H1 (cell line): Measurements from ENCODE around the gene MACROD1. TPM values are rescaled to one million over a fixed set of nuclear protein-coding genes. Genes with fewer than 3 reads are reported as not detected.

Experiments
- CTCF ChIA-PET: fragments of 300-600 bp; sonication (Branson Sonifier 250); formaldehyde crosslinking; loops from one replicate; lab custom pipeline; 2021; ENCODE audit not compliant: partially characterized antibody; lab: Charles Lee
- POLR2A ChIA-PET: fragments of 300-600 bp; sonication (Branson Sonifier 250); formaldehyde crosslinking; loops from one replicate; lab custom pipeline; 2021; ENCODE audit warnings: inconsistent platforms; ENCODE audit not compliant: partially characterized antibody; lab: Charles Lee
- DNase-seq, 2 experiments: peaks; one replicate each; pipeline versions ENCODE4 v3.0.0 to v3.0.0-alpha.2; 2010 to 2022; ENCODE audit warnings: low spot score in 2 of 2, low read depth in 1 of 2, mixed read lengths in 1 of 2
- FAIRE-seq: peaks from 2 replicates; lab custom pipeline; 2011; peaks lifted over from hg19 to GRCh38; lab: Jason Lieb, UNC
- H2AFZ ChIP-seq: 2 replicates; pipeline ENCODE4 v1.8.1; 2012; ENCODE audit warnings: low read length, inconsistent platforms
- H2AK5ac ChIP-seq: 2 replicates; pipeline ENCODE4 v1.6.1; 2013; ENCODE audit warnings: low read depth, low read length
- H2BK120ac ChIP-seq: replicated peaks from 2 replicates; pipeline ENCODE3; 2013; ENCODE audit warnings: low read depth, low read length, inconsistent platforms
- H2BK12ac ChIP-seq: 2 replicates; pipeline ENCODE4 v1.6.1; 2013; ENCODE audit warnings: low read depth, low read length
- H2BK15ac ChIP-seq: 2 replicates; pipeline ENCODE4 v1.6.1; 2013; ENCODE audit warnings: low read length
- H2BK20ac ChIP-seq: 2 replicates; pipeline ENCODE4 v1.6.1; 2013; ENCODE audit warnings: low read length
- H2BK5ac ChIP-seq: 2 replicates; pipeline ENCODE4 v1.6.1; 2013; ENCODE audit warnings: low read depth, low read length
- H3K14ac ChIP-seq: 2 replicates; pipeline ENCODE4 v1.6.1; 2013; ENCODE audit warnings: inconsistent platforms; ENCODE audit not compliant: insufficient read length
- H3K18ac ChIP-seq: 2 replicates; pipeline ENCODE4 v1.6.1; 2013; ENCODE audit warnings: low read length; ENCODE audit errors: extremely low read depth
- H3K23ac ChIP-seq: 2 replicates; pipeline ENCODE4 v1.6.1; 2013; ENCODE audit warnings: inconsistent platforms; ENCODE audit not compliant: insufficient read length
- H3K23me2 ChIP-seq: 2 replicates; pipeline ENCODE4 v1.6.1; 2013; ENCODE audit warnings: low read depth, low read length
- H3K27ac ChIP-seq: 2 replicates; pipeline ENCODE4 v1.6.1; 2011; ENCODE audit warnings: low read depth, low read length, inconsistent platforms
- H3K27me3 ChIP-seq, 4 experiments: replicated peaks in 1 of 4; 1 replicate in 1 of 4; 2 replicates in 3 of 4; pipeline versions ENCODE4 v1.6.1 to v1.8.1; 2011 to 2013; ENCODE audit warnings: low read length in 3 of 4, mild to moderate bottlenecking in 3 of 4, inconsistent platforms in 2 of 4, mixed read lengths in 2 of 4, moderate library complexity in 1 of 4; ENCODE audit not compliant: control insufficient read depth in 3 of 4, insufficient read depth in 3 of 4; ENCODE audit errors: extremely low read depth in 1 of 4
- H3K36me3 ChIP-seq, 4 experiments: 2 replicates each; pipeline versions ENCODE4 v1.6.1 to v1.8.1; 2011 to 2013; ENCODE audit warnings: mild to moderate bottlenecking in 4 of 4, low read length in 3 of 4, moderate library complexity in 2 of 4, control low read depth in 1 of 4, inconsistent platforms in 1 of 4; ENCODE audit not compliant: insufficient read depth in 4 of 4, control insufficient read depth in 2 of 4
- H3K4ac ChIP-seq: replicated peaks from 2 replicates; pipeline ENCODE3; 2013; ENCODE audit warnings: low read length, low read depth, mixed read lengths, inconsistent platforms; ENCODE audit not compliant: insufficient read length
- H3K4me1 ChIP-seq, 4 experiments: replicated peaks in 1 of 4; 1 replicate in 1 of 4; 2 replicates in 3 of 4; pipeline versions ENCODE4 v1.6.1 to v1.8.1; 2011 to 2013; ENCODE audit warnings: low read length in 3 of 4, inconsistent platforms in 2 of 4, mixed read lengths in 1 of 4; ENCODE audit not compliant: insufficient read depth in 4 of 4, control insufficient read depth in 3 of 4
- H3K4me2 ChIP-seq, 2 experiments: 2 replicates each; pipeline versions ENCODE4 v1.6.1 to v1.8.1; 2011 to 2013; ENCODE audit warnings: low read depth in 2 of 2, low read length in 2 of 2, control low read depth in 1 of 2, inconsistent platforms in 1 of 2, mild to moderate bottlenecking in 1 of 2; ENCODE audit not compliant: insufficient read depth in 1 of 2
- H3K4me3 ChIP-seq, 4 experiments: fragments of 200-600, 300-600 bp in 1 of 4; sonication (generic), shearing (Covaris generic), sonication (Bioruptor Twin) in 1 of 4; 2 replicates each; pipeline versions ENCODE4 v1.5.1 to v1.8.1; 2011 to 2016; ENCODE audit warnings: low read length in 4 of 4, low read depth in 3 of 4, control low read depth in 2 of 4, inconsistent platforms in 2 of 4, mild to moderate bottlenecking in 2 of 4, mixed read lengths in 1 of 4, moderate library complexity in 1 of 4; ENCODE audit not compliant: insufficient read depth in 2 of 4; ENCODE audit errors: extremely low read depth in 1 of 4
- H3K56ac ChIP-seq: replicated peaks from 2 replicates; pipeline ENCODE3; 2013; ENCODE audit warnings: low read depth, mild to moderate bottlenecking, mixed read lengths, low read length, inconsistent platforms; ENCODE audit not compliant: insufficient read length
- H3K79me1 ChIP-seq: 2 replicates; pipeline ENCODE4 v1.6.1; 2013; ENCODE audit warnings: low read depth, low read length, control low read depth
- H3K79me2 ChIP-seq, 2 experiments: 2 replicates each; pipeline versions ENCODE4 v1.6.1 to v1.8.1; 2012 to 2013; ENCODE audit warnings: low read length in 2 of 2, mild to moderate bottlenecking in 2 of 2, inconsistent platforms in 1 of 2; ENCODE audit not compliant: insufficient read depth in 2 of 2, control insufficient read depth in 1 of 2
- H3K9ac ChIP-seq, 4 experiments: replicated peaks in 1 of 4; 1 replicate in 1 of 4; 2 replicates in 3 of 4; pipeline versions ENCODE4 v1.6.1 to v1.8.1; 2011 to 2013; ENCODE audit warnings: low read depth in 3 of 4, low read length in 3 of 4, control low read depth in 2 of 4, mild to moderate bottlenecking in 2 of 4, moderate library complexity in 2 of 4, inconsistent platforms in 1 of 4; ENCODE audit errors: extremely low read depth in 1 of 4
- H3K9me3 ChIP-seq, 2 experiments: 2 replicates each; pipeline versions ENCODE4 v1.6.1 to v1.8.1; 2012 to 2013; ENCODE audit warnings: mild to moderate bottlenecking in 2 of 2, moderate library complexity in 2 of 2, control low read depth in 1 of 2, inconsistent platforms in 1 of 2, low read depth in 1 of 2, low read length in 1 of 2, mixed read lengths in 1 of 2; ENCODE audit not compliant: insufficient read depth in 2 of 2
- H4K20me1 ChIP-seq, 2 experiments: replicated peaks in 1 of 2; 2 replicates each; pipeline versions ENCODE3 to v1.8.1; 2011 to 2013; ENCODE audit warnings: inconsistent platforms in 2 of 2, low read length in 2 of 2, mild to moderate bottlenecking in 1 of 2; ENCODE audit not compliant: insufficient read depth in 2 of 2, control insufficient read depth in 1 of 2
- H4K5ac ChIP-seq: 2 replicates; pipeline ENCODE4 v1.6.1; 2013; ENCODE audit warnings: low read length, low read depth, mixed read lengths, inconsistent platforms; ENCODE audit not compliant: insufficient read length
- H4K8ac ChIP-seq: 2 replicates; pipeline ENCODE4 v1.8.0; 2013; ENCODE audit warnings: mild to moderate bottlenecking, moderate library complexity, low read length, inconsistent platforms; ENCODE audit not compliant: insufficient read depth; ENCODE audit errors: extremely low read depth
- H4K91ac ChIP-seq: replicated peaks from 2 replicates; pipeline ENCODE3; 2013; ENCODE audit warnings: low read length, mixed read lengths, inconsistent platforms; ENCODE audit not compliant: insufficient read length
- BACH1 ChIP-seq: IDR thresholded peaks from 2 replicates; pipeline ENCODE4 v1.6.1; 2012; ENCODE audit warnings: low read length, improper control_type of control experiment
- EZH2 ChIP-seq: fragments of 200-600 bp; sonication (generic); IDR thresholded peaks from 2 replicates; pipeline ENCODE4 v1.7.1; 2012; ENCODE audit warnings: low read depth, mild to moderate bottlenecking, moderate library complexity, low read length, inconsistent platforms; ENCODE audit not compliant: severe bottlenecking
- HDAC2 ChIP-seq, 2 experiments: fragments of 300-600 bp in 1 of 2; sonication (generic) in 1 of 2; IDR thresholded peaks; 2 replicates each; pipeline ENCODE4 v1.6.1; 2011 to 2012; ENCODE audit warnings: low read depth in 2 of 2, low read length in 2 of 2, mild to moderate bottlenecking in 2 of 2, moderate library complexity in 2 of 2, borderline replicate concordance in 1 of 2, inconsistent platforms in 1 of 2
- RFX5 ChIP-seq: IDR thresholded peaks from 2 replicates; pipeline ENCODE4 v1.6.1; 2011; ENCODE audit warnings: low read depth, low read length, improper control_type of control experiment, borderline replicate concordance
- RXRA ChIP-seq: IDR thresholded peaks from 2 replicates; pipeline ENCODE4 v1.6.1; 2011; ENCODE audit warnings: low read depth, mild to moderate bottlenecking, low read length, moderate library complexity; ENCODE audit not compliant: insufficient read depth
- SIRT6 ChIP-seq: IDR thresholded peaks from one replicate; pipeline ENCODE4 v1.7.1; 2012; ENCODE audit warnings: low read length, inconsistent platforms
- SRF ChIP-seq: IDR thresholded peaks from 2 replicates; pipeline ENCODE4 v1.6.1; 2011; ENCODE audit warnings: mild to moderate bottlenecking, low read depth, low read length, moderate library complexity
- TAF1 ChIP-seq: IDR thresholded peaks from 2 replicates; pipeline ENCODE4 v1.6.1; 2011; ENCODE audit warnings: mild to moderate bottlenecking, low read depth, low read length
- TBP ChIP-seq: IDR thresholded peaks from 2 replicates; pipeline ENCODE4 v1.6.1; 2011; ENCODE audit warnings: low read depth, low read length, improper control_type of control experiment
- WGBS, 2 experiments: shearing (Covaris generic) in 1 of 2; methylation state at CpG; one replicate each; pipeline versions ENCODE4 v1.1.6 to v1.1.7; 2013 to 2015; ENCODE audit warnings: low lambda C conversion rate in 2 of 2, mixed read lengths in 2 of 2, inconsistent platforms in 1 of 2, low coverage in 1 of 2, missing lambda C conversion rate in 1 of 2; ENCODE audit not compliant: insufficient replicate concordance in 2 of 2, insufficient coverage in 1 of 2, insufficient read length in 1 of 2; ENCODE audit errors: extremely low coverage in 1 of 2, missing lambda C conversion rate in 1 of 2; 5-methylcytosine and 5-hydroxymethylcytosine counted together
- polyA plus RNA-seq, 7 experiments: library from polyadenylated mRNA; depleted of rRNA in 3 of 7; stranded (reverse) in 5 of 7; unstranded in 2 of 7; fragments of >200 nt in 5 of 7; fragments of 200-250 nt in 2 of 7; gene quantifications; 1 replicate in 5 of 7; 2 replicates in 1 of 7; 4 replicates in 1 of 7; pipeline versions ENCODE4 v1.2.1 to v1.2.3, GENCODE V29; 2011 to 2013; ENCODE audit warnings: missing spikeins in 2 of 7, mixed read lengths in 2 of 7
- total RNA-seq: library from RNA; stranded (reverse); fragmentation: NEBNext Ultra II Directional; extraction: Animal tissue kit (Norgen Biotek cat#: 25700); gene quantifications from 2 replicates; pipeline ENCODE4 v1.2.1, GENCODE V29; 2021
- TF ChIP-seq, protein P1 (sequence below): IDR thresholded peaks from 2 replicates; pipeline ENCODE4 v1.6.1; 2011; ENCODE audit warnings: low read length, improper control_type of control experiment

Gene MACROD1
- total and polyA plus RNA-seq, 2 of the 8 experiments (the other 6 are each of a cell fraction or from before 2014, with no cell fraction given) = 19.5 to 34.1 TPM

- Histone ChIP-seq H2BK15ac (peak overlapping the region; percentile 92; the same call in 1 of the 2 replicates), H3K27ac (no peak overlapping the region), H2BK5ac (no peak overlapping the region), H3K79me1 (no peaks in the 10 kb centered on the region), H3K18ac (no peak overlapping the region), H3K56ac (no peak overlapping the region), H2BK20ac (no peak overlapping the region), H2AK5ac (no peak overlapping the region), H3K4me2 (no peak overlapping the region), H3K4me1 (peaks cover 0 to 14% (median 9%) of the 10 kb centered on the region in 4 experiments; a peak in 5 of 7 replicates), H4K8ac (no peak overlapping the region), H3K23ac (no peak overlapping the region), H3K9ac (no peak overlapping the region), H3K9me3 (no peaks in the 10 kb centered on the region), H3K36me3 (no peaks in the 10 kb centered on the region), H3K4ac (no peak overlapping the region), H3K27me3 (peaks cover 0 to 35% (median 16%) of the 10 kb centered on the region in 4 experiments; a peak in 5 of 7 replicates), H4K91ac (no peak overlapping the region), H3K79me2 (no peaks in the 10 kb centered on the region), H2BK12ac (no peak overlapping the region), H2BK120ac (no peak overlapping the region), H2AFZ (no peak overlapping the region), H3K23me2 (no peaks in the 10 kb centered on the region), H4K5ac (no peak overlapping the region), H3K4me3 (no peak overlapping the region), H4K20me1 (peaks cover 5 to 9% of the 10 kb centered on the region in 2 experiments), H3K14ac (no peak overlapping the region)
- DNase-seq = no peak
- TF ChIP-seq, protein P1, sequence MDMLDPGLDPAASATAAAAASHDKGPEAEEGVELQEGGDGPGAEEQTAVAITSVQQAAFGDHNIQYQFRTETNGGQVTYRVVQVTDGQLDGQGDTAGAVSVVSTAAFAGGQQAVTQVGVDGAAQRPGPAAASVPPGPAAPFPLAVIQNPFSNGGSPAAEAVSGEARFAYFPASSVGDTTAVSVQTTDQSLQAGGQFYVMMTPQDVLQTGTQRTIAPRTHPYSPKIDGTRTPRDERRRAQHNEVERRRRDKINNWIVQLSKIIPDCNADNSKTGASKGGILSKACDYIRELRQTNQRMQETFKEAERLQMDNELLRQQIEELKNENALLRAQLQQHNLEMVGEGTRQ = no peak
- TF ChIP-seq BACH1 (no peak), SRF (no peak), HDAC2 (IDR thresholded peaks at IDR 0.05; ENCODE audit: borderline replicate concordance in 1 of 2, low read depth in 2 of 2, low read length in 2 of 2) (no peak), SIRT6 (no peak), RFX5 (no peak), TAF1 (no peak), RXRA (no peak), EZH2 (no peak), TBP (no peak)
- WGBS, 2 experiments = 74% methylated on average over 7 of the region's 9 CpGs; no CpG with 5 or more reads in 1 of the 2 experiments
- POLR2A ChIA-PET = interaction anchor here (0.6 to 3.9 kb wide), 4 partner anchors 10 to 107 kb away, joined by 3 to 16 read pairs (median 4); no protein-coding TSS in a partner anchor
- CTCF ChIA-PET = interaction anchor here (0.7 to 11.5 kb wide), 10 partner anchors 10 to 98 kb away, joined by 3 to 165 read pairs (median 5); no protein-coding TSS in a partner anchor
- FAIRE-seq = no peak
Observed at GRCh38 chr11:64131683-64132190, 34.2 kb downstream of the MACROD1 start.
